DND-41 (cell line): ENCODE results near the gene DDX60.

Experiments
- ATAC-seq: fragments of 200-7000 bp; cut with Tn5 transposase; 3 replicates; pipeline ENCODE4 v1.9.1; 2021; ENCODE audit warnings: low read depth; ENCODE audit not compliant: insufficient read depth
- DNase-seq: peaks from one replicate; pipeline ENCODE4 v3.0.0-alpha.2; 2020
- H2AFZ ChIP-seq: 2 replicates; pipeline ENCODE4 v1.6.0; 2012; ENCODE audit warnings: low read depth, low read length
- H3K27ac ChIP-seq: 2 replicates; pipeline ENCODE4 v1.5.1; 2012; ENCODE audit warnings: low read length, inconsistent platforms
- H3K27me3 ChIP-seq: fragments of 200-600 bp; sonication (generic); 2 replicates; pipeline ENCODE4 v1.6.0; 2012; ENCODE audit warnings: low read length, mild to moderate bottlenecking, inconsistent platforms; ENCODE audit not compliant: insufficient read depth, poor library complexity
- H3K36me3 ChIP-seq: 2 replicates; pipeline ENCODE4 v1.5.1; 2012; ENCODE audit warnings: low read length, inconsistent platforms; ENCODE audit not compliant: insufficient read depth
- H3K4me1 ChIP-seq: 2 replicates; pipeline ENCODE4 v1.5.1; 2012; ENCODE audit warnings: mild to moderate bottlenecking, low read length; ENCODE audit not compliant: insufficient read depth
- H3K4me2 ChIP-seq: 2 replicates; pipeline ENCODE4 v1.6.0; 2012; ENCODE audit warnings: mild to moderate bottlenecking, moderate library complexity, low read length, inconsistent platforms; ENCODE audit not compliant: insufficient read depth
- H3K4me3 ChIP-seq, 2 experiments: fragments of 200-600 bp in 1 of 2; shearing (Covaris generic) in 1 of 2; 2 replicates each; pipeline ENCODE4 v1.5.1; 2012 to 2016; ENCODE audit warnings: inconsistent platforms in 2 of 2, low read length in 2 of 2, mild to moderate bottlenecking in 2 of 2, low read depth in 1 of 2, moderate library complexity in 1 of 2
- H3K79me2 ChIP-seq: 2 replicates; pipeline ENCODE4 v1.6.0; 2012; ENCODE audit warnings: low read length, inconsistent platforms; ENCODE audit not compliant: insufficient read depth
- H3K9ac ChIP-seq: 2 replicates; pipeline ENCODE4 v1.6.0; 2012; ENCODE audit warnings: low read depth, mild to moderate bottlenecking, inconsistent platforms, low read length, moderate library complexity
- H3K9me3 ChIP-seq: 2 replicates; pipeline ENCODE4 v1.5.1; 2012; ENCODE audit warnings: low read length, moderate library complexity, mild to moderate bottlenecking, inconsistent platforms; ENCODE audit not compliant: insufficient read depth, severe bottlenecking
- H4K20me1 ChIP-seq: 2 replicates; pipeline ENCODE4 v1.6.0; 2012; ENCODE audit warnings: low read length; ENCODE audit not compliant: insufficient read depth
- CTCF ChIP-seq: IDR thresholded peaks from 2 replicates; pipeline ENCODE4 v1.5.1; 2012; ENCODE audit warnings: borderline replicate concordance, low read length, moderate library complexity, mild to moderate bottlenecking; ENCODE audit not compliant: poor library complexity, severe bottlenecking; ENCODE audit errors: extremely low read depth
- EZH2 ChIP-seq: IDR thresholded peaks from 3 replicates; pipeline ENCODE4 v1.6.1; 2012; ENCODE audit warnings: borderline replicate concordance, low read depth, mild to moderate bottlenecking, moderate library complexity, low read length, inconsistent platforms; ENCODE audit not compliant: severe bottlenecking

The DDX60 gene

GRCh38 chr4:168319486-168320019, 1.0 kb upstream of the DDX60 start:
- ATAC-seq (no peak), DNase-seq (no peak)
- H3K27me3 ChIP-seq: no peaks in the 10 kb centered on the region
- no peaks in the 10 kb centered on the region; the same call in 1 of the 2 replicates for H3K36me3 ChIP-seq
- peak overlapping the region; percentile 83 for H3K4me2 ChIP-seq
- H3K27ac ChIP-seq: no peak overlapping the region; the same call in 1 of the 2 replicates
- no peaks in the 10 kb centered on the region for H4K20me1 ChIP-seq
- H2AFZ ChIP-seq: peak overlapping the region; percentile 79
- peak overlapping the region in 1 of 2 experiments; percentile 73; a peak in 1 of 4 replicates for H3K4me3 ChIP-seq
- TF ChIP-seq CTCF (no peak), EZH2 (no peak)
- peaks cover 24% of the 10 kb centered on the region for H3K4me1 ChIP-seq
- H3K9ac ChIP-seq: no peak overlapping the region; the same call in 1 of the 2 replicates
- H3K79me2 ChIP-seq: 0 out of 2 replicates have a peak, but pooled peaks cover 5% of the 10 kb centered on the region
- H3K9me3 ChIP-seq: no peaks in the 10 kb centered on the region

GRCh38 chr4:168317621-168318020, 931 bp downstream of the DDX60 start:
- Histone ChIP-seq H3K4me2 (peak overlapping the region; percentile 83), H3K4me3 (peak overlapping the region; percentile 68 to 73; a peak in 3 of 4 replicates), H4K20me1 (no peaks in the 10 kb centered on the region), H3K9me3 (no peaks in the 10 kb centered on the region), H3K27me3 (no peaks in the 10 kb centered on the region), H2AFZ (peak overlapping the region; percentile 79), H3K79me2 (0 out of 2 replicates have a peak, but pooled peaks cover 5% of the 10 kb centered on the region), H3K4me1 (peaks cover 24% of the 10 kb centered on the region), H3K36me3 (no peaks in the 10 kb centered on the region; the same call in 1 of the 2 replicates), H3K9ac (peak overlapping the region; percentile 87), H3K27ac (peak overlapping the region; percentile 92)
- ATAC-seq (no peak), DNase-seq (no peak)
- TF ChIP-seq EZH2 (no peak), CTCF (no peak)

GRCh38 chr4:168309781-168310180, 8.8 kb downstream of the DDX60 start:
- TF ChIP-seq CTCF (no peak), EZH2 (no peak)
- no peak overlapping the region for H3K4me2 ChIP-seq
- no peak overlapping the region for H3K4me3 ChIP-seq
- H2AFZ ChIP-seq: no peak overlapping the region
- no peaks in the 10 kb centered on the region for H4K20me1 ChIP-seq
- ATAC-seq: no peak
- H3K4me1 ChIP-seq: peaks cover 16% of the 10 kb centered on the region
- no peak overlapping the region for H3K9ac ChIP-seq
- no peak overlapping the region for H3K27ac ChIP-seq
- no peak for DNase-seq
- H3K36me3 ChIP-seq: peaks cover 16% of the 10 kb centered on the region; the same call in 1 of the 2 replicates
- no peaks in the 10 kb centered on the region for H3K27me3 ChIP-seq
- H3K9me3 ChIP-seq: no peaks in the 10 kb centered on the region
- no peaks in the 10 kb centered on the region for H3K79me2 ChIP-seq
